Retinal pigment epithelial cell (primary cell): Measurements from ENCODE around the gene IKZF2.

ENCODE experiments used
- DNase-seq: peaks from one replicate; pipeline ENCODE4 v3.0.0-alpha.2; 2010; ENCODE audit warnings: low read depth
- H3K4me3 ChIP-seq: 2 replicates; pipeline ENCODE4 v1.5.1; 2011; ENCODE audit warnings: mild to moderate bottlenecking, low read length, control low read depth, moderate library complexity
- TF ChIP-seq, protein P1 (sequence below): conservative IDR thresholded peaks from 2 replicates; pipeline ENCODE4 v1.5.1; 2011; ENCODE audit warnings: low read depth, low read length, control low read depth, inconsistent platforms

Gene IKZF2

DNA sequence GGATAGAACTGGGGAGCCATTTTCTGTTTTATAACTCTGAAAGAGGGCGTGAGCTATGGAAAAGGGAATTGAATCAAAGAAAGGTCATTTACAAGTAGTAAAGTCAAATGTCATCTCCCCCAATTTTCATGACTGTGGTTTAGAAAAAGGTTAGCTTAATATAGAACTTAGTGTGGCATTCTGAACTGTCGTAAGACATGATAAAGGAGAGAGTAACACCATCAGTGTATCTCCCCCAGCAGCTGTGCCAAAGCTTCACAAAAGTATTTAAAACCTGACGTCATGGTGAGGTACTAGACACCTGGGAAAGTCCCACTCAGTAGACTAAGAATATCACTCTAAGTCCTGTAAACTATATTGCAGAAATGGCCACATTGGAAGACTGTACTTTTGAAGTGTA is 5.8 kb upstream of the IKZF2 start:
- no peak for DNase-seq
- no peak overlapping the region for H3K4me3 ChIP-seq
- TF ChIP-seq, protein P1, sequence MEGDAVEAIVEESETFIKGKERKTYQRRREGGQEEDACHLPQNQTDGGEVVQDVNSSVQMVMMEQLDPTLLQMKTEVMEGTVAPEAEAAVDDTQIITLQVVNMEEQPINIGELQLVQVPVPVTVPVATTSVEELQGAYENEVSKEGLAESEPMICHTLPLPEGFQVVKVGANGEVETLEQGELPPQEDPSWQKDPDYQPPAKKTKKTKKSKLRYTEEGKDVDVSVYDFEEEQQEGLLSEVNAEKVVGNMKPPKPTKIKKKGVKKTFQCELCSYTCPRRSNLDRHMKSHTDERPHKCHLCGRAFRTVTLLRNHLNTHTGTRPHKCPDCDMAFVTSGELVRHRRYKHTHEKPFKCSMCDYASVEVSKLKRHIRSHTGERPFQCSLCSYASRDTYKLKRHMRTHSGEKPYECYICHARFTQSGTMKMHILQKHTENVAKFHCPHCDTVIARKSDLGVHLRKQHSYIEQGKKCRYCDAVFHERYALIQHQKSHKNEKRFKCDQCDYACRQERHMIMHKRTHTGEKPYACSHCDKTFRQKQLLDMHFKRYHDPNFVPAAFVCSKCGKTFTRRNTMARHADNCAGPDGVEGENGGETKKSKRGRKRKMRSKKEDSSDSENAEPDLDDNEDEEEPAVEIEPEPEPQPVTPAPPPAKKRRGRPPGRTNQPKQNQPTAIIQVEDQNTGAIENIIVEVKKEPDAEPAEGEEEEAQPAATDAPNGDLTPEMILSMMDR, result no peak

DNA sequence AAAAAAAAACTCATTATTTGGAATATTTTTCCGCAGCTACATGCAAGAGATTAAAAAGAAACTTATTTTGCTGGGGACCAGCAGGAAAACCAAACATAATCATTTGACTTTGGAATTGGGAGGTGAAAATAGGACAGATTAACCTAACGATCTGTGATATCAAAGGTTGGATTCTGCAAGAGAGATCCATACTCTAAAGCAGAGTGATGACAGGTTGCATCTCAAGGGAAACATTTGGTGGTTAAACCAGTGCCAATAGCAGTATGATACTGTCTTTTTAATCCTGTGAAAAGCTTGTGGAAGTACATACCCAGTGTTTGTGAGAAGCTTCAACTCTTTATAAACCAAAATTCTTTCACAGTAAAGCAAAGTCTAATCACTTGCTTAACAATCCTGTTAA is 5.3 kb upstream of the IKZF2 start:
- TF ChIP-seq, protein P1, result no peak
- DNase-seq, result no peak
- H3K4me3 ChIP-seq, result no peak overlapping the region

DNA sequence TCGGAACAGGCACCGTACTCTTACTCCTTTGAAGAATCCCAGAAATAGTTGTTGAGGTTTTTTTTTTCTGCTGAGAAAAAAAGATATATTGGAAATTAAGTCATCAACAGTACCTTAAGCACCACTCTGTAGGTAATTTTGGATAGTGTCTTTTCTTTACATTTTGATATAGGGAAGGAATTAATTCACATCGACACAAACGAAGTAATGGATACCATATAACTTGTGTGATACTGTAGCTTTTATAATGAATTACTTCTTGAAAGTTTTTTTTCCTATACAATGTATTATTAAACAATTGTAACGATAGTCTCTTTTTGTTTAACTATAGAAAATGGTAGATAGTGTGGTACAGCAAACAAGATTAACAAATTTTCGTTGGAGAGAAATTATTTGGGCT is 1.5 kb upstream of the IKZF2 start:
- peak overlapping the region; percentile 76 for H3K4me3 ChIP-seq

DNA sequence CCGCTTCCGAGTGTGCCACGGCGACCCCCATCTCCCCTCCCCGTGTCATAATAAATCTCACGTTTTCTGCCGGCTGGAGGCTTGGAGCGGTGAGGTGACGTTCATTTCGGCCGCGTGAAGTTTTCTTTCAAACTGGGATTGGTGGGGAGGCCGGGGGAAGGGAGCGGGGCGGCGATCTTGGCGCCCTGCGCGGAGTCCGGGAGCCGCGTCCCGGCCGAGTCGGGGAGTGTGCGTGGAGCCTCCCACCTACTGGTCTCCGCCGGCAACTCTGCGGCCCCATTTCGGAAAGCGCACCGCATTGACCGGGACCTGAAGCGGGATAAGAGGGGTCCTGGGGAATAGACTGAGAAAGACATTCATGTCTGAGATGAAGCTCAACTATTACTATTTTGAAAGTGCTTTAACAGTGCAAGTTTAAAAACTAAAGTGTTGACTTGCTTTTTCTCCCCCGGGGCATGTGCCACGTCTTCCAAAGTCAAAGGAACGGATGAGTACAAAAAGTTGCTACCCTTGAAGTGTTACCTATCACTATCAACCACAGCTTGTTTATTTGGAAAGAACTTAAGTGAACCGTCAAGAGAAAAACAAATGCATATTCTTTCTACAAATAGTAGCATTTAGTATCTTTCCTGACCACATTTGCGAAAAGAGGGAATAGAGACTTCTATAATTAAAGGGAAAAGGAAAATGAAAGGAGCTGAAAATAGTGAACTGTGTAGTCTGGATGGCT is 818 bp upstream of the IKZF2 start:
- TF ChIP-seq, protein P1, result peak; percentile 44
- peak overlapping the region; percentile 76 for H3K4me3 ChIP-seq
- DNase-seq, result no peak

More for the DNA sequence above, 1.5 kb upstream of the IKZF2 start:
- DNase-seq, result no peak
- TF ChIP-seq, protein P1, result no peak

DNA sequence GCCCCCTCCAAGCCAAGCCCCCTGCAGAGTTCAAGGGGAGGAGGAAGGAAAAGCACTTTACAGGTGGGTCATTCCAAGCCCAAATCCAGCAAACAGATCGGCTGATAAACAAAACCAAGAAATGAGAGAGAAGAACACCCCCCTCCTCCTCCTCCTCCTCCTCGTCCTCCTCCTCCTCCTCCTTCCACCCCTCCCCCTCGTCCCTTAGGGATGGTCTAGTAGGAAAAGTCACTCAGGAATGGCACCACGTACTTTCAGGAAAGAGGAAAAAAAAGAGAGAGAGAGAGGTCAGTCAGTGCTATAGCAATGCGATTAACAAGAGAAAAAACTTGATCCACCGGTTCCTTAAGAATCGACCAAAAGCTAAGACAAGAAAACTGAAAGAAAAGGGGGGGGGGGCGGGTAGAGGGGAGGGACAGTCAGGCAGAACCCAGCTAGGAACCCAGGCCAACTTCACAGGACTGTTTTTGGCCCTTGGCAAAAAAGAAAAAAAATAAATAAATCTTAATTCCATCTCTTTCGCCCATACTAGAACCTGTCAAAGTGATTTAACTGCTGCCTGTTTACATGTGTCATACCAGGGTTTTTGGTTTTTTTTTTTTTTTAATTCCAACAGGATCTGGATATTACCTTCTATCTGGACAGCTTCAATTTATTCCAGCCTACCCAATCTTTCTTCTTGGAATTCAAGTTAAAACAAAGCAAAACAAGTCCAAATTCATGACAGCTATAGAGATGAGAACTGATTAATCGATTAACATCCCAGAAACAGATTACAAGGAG is 906 bp downstream of the IKZF2 start:
- DNase-seq, result no peak
- peak overlapping the region; percentile 88 for H3K4me3 ChIP-seq
- TF ChIP-seq, protein P1, result no peak

DNA sequence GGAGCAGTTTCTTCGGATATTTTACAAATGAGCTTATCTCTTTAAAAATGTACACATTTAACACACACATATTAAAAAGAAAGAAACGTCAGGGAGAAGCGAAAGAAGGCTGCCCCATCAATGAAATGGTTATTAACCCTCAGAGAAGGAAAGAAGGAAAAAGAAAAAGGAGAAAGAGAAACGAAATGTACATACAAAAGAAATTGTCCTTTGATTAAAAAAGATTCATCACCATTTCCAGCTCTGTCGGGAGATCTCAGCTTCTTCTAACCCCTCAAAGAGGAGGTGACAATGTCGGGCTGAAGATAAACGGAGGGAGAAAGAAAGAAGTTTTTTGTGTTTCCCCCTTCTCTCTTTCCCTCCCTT is 1.5 kb downstream of the IKZF2 start:
- TF ChIP-seq, protein P1, result no peak
- peak overlapping the region; percentile 88 for H3K4me3 ChIP-seq
- no peak for DNase-seq
